ENCODE results near the gene DENND1A.

DNA sequence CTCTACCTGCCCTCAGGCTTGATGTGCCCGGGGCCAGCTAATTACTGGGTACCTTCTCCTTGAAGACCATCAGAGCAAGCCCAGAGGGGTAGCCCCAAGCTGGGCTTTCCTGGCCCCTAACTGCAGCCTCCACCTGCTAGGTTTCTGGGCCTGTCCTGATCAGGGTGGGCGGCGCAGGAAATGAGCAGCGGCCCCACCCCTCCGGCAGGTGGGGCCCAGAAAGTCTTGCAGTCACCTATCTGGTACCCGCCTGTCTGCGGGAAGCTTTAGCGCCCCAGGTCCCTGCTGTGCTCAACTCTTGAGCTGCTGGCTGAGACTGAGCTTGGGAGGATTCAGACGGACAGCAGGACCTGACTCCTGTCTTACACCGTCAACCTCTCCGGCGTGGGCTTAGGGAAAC, 44.5 kb upstream of the DENND1A start:
- TF ChIP-seq SP1 (CRISPR knock-in tag; conservative IDR thresholded peaks at IDR 0.05): no peak
- TF ChIP-seq, protein P1, sequence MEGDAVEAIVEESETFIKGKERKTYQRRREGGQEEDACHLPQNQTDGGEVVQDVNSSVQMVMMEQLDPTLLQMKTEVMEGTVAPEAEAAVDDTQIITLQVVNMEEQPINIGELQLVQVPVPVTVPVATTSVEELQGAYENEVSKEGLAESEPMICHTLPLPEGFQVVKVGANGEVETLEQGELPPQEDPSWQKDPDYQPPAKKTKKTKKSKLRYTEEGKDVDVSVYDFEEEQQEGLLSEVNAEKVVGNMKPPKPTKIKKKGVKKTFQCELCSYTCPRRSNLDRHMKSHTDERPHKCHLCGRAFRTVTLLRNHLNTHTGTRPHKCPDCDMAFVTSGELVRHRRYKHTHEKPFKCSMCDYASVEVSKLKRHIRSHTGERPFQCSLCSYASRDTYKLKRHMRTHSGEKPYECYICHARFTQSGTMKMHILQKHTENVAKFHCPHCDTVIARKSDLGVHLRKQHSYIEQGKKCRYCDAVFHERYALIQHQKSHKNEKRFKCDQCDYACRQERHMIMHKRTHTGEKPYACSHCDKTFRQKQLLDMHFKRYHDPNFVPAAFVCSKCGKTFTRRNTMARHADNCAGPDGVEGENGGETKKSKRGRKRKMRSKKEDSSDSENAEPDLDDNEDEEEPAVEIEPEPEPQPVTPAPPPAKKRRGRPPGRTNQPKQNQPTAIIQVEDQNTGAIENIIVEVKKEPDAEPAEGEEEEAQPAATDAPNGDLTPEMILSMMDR (IDR thresholded peaks at IDR 0.05): no peak
- TF ChIP-seq MYBL2 (CRISPR knock-in tag; IDR thresholded peaks at IDR 0.05): no peak
